CD4-positive, alpha-beta memory T cell (primary cell): ENCODE data around the gene LUM. TPM values are rescaled to one million over a fixed set of nuclear protein-coding genes. Genes with fewer than 3 reads are reported as not detected.

ENCODE experiments used
- CTCF ChIA-PET: fragments of 350-600 bp; sonication (Branson Sonifier 250); formaldehyde crosslinking; loops from one replicate; lab custom pipeline; 2021; ENCODE audit warnings: inconsistent platforms; ENCODE audit not compliant: partially characterized antibody; lab: Charles Lee
- POLR2A ChIA-PET: fragments of 350-600 bp; sonication (Branson Sonifier 250); formaldehyde crosslinking; loops from one replicate; lab custom pipeline; 2021; ENCODE audit not compliant: partially characterized antibody; lab: Charles Lee
- DNase-seq, 5 donors: peaks; one replicate each; pipeline versions ENCODE4 v3.0.0 to v3.0.0-alpha.2; 2020 to 2022; ENCODE audit warnings: mixed read lengths in 1 of 5
- H3K27ac ChIP-seq: one replicate; pipeline ENCODE4 v1.7.0; 2013; ENCODE audit warnings: low read depth, low read length
- H3K27me3 ChIP-seq: 2 replicates; pipeline ENCODE4 v1.7.0; 2013; ENCODE audit warnings: mild to moderate bottlenecking, low read length, moderate library complexity; ENCODE audit not compliant: insufficient read depth
- H3K36me3 ChIP-seq: 2 replicates; pipeline ENCODE4 v1.7.0; 2013; ENCODE audit warnings: mild to moderate bottlenecking, low read length, moderate library complexity; ENCODE audit not compliant: insufficient read depth
- H3K4me1 ChIP-seq: 2 replicates; pipeline ENCODE4 v1.7.0; 2013; ENCODE audit warnings: mild to moderate bottlenecking, low read length, moderate library complexity; ENCODE audit not compliant: insufficient read depth
- H3K4me3 ChIP-seq, 2 donors: one replicate each; pipeline ENCODE4 v1.7.0; 2013; ENCODE audit warnings: low read length in 2 of 2, mild to moderate bottlenecking in 1 of 2
- H3K9me3 ChIP-seq, 2 donors: one replicate each; pipeline ENCODE4 v1.7.0; 2013; ENCODE audit warnings: low read length in 2 of 2, control low read depth in 1 of 2; ENCODE audit not compliant: control insufficient read depth in 1 of 2
- H3K27ac Mint-ChIP-seq, 7 donors: one replicate each; pipeline ENCODE4 v1.8.0; 2020 to 2021; ENCODE audit warnings: mixed read lengths in 7 of 7, mild to moderate bottlenecking in 6 of 7, inconsistent platforms in 3 of 7, moderate library complexity in 3 of 7
- H3K27me3 Mint-ChIP-seq, 2 donors: one replicate each; pipeline ENCODE4 v1.8.0; 2020 to 2021; ENCODE audit warnings: mixed read lengths in 2 of 2
- H3K36me3 Mint-ChIP-seq, 2 donors: one replicate each; pipeline ENCODE4 v1.8.0; 2020 to 2021; ENCODE audit warnings: mixed read lengths in 2 of 2, inconsistent platforms in 1 of 2, mild to moderate bottlenecking in 1 of 2
- H3K4me1 Mint-ChIP-seq, 4 donors: one replicate each; pipeline ENCODE4 v1.8.0; 2020 to 2021; ENCODE audit warnings: mixed read lengths in 4 of 4, mild to moderate bottlenecking in 1 of 4
- H3K4me3 Mint-ChIP-seq, 8 donors: one replicate each; pipeline ENCODE4 v1.8.0; 2020 to 2021; ENCODE audit warnings: mixed read lengths in 8 of 8, mild to moderate bottlenecking in 7 of 8, moderate library complexity in 6 of 8, inconsistent platforms in 3 of 8
- H3K9me3 Mint-ChIP-seq, 8 donors: one replicate each; pipeline ENCODE4 v1.8.0; 2020 to 2021; ENCODE audit warnings: mixed read lengths in 8 of 8, mild to moderate bottlenecking in 5 of 8, inconsistent platforms in 3 of 8, moderate library complexity in 1 of 8
- intact Hi-C: fragments of 100-400 bp; cut with micrococcal nuclease; formaldehyde crosslinking; loops from one replicate; pipeline ENCODE4 v1.15.1; 2023
- polyA plus RNA-seq, 2 donors: library from polyadenylated mRNA; unstranded; fragments of 300-500 nt; fragmentation: Illumina TruSeq; gene quantifications; one replicate each; pipeline ENCODE4 v1.2.3, GENCODE V29; 2021
- total RNA-seq, 2 experiments: library from RNA; stranded (reverse); gene quantifications; one replicate each; pipeline ENCODE4 v1.2.3, GENCODE V29; 2021

LUM gene, protein sequence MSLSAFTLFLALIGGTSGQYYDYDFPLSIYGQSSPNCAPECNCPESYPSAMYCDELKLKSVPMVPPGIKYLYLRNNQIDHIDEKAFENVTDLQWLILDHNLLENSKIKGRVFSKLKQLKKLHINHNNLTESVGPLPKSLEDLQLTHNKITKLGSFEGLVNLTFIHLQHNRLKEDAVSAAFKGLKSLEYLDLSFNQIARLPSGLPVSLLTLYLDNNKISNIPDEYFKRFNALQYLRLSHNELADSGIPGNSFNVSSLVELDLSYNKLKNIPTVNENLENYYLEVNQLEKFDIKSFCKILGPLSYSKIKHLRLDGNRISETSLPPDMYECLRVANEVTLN
- total RNA-seq = not detected
- polyA plus RNA-seq = not detected

DNA sequence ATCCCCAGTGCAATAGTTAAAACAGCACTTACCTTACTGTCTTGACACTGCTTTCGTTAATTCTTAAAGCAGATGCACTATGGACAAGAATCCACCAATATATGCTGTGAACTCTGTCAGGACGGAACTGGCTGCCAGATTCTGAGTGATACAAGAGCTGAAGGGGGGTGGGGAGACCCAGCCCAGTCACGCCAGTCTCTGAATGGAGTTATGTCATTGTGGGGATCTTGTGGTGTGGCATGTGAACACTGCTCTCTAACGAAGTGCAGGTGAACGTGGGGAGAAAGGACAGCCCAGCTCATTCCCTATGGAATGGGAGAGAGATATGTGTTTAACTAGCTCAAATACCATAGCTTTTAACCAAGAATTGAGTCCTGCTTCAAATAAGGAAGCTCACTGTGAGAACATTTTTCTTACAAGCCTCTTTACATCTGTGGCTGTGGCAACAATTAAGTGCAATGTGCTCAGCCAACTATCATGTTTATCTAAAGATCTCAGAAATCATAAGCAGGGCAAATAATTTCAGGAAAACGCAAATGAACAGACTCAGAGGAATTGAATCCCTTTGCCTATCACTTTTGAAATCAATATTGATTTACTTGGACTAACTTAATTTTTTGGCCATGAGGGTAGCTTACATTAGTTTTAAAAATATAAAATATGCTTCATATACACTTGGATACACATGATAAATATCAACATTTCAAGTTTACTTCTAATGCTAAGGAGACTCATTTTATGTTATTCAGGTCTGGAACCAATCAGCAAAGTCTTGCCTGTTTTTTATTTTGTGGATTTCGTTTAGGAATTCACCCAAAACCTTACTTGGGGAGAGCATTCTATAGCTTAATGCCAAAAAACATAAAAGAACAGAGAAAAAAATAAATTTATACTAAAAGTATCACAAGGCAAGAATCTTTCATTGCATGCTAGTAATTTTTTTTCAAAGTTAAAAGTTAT is at the start of gene LUM:
LUM (minus strand) TSS at position 129 of the 960 bp plus-strand sequence. CDS start 2,515 bp downstream, outside the sequence.
- POLR2A ChIA-PET = no interaction called here
- H3K9me3 Mint-ChIP-seq = no peaks in the 10 kb centered on the region
- no peaks in the 10 kb centered on the region for H3K27me3 Mint-ChIP-seq
- Histone ChIP-seq H3K4me1 (no peaks in the 10 kb centered on the region), H3K4me3 (no peak within 1 kb of the TSS), H3K36me3 (no peaks in the 10 kb centered on the region), H3K9me3 (no peaks in the 10 kb centered on the region), H3K27ac (no peak within 1 kb of the TSS), H3K27me3 (no peaks in the 10 kb centered on the region)
- DNase-seq = no peak
- CTCF ChIA-PET = interaction anchor here (0.6 kb wide), 1 partner anchor 12 kb away, joined by 3 read pairs; no protein-coding TSS in a partner anchor
- no peaks in the 10 kb centered on the region for H3K4me1 Mint-ChIP-seq
- no peak within 1 kb of the TSS for H3K4me3 Mint-ChIP-seq
- intact Hi-C loops = no loop called here
- no peaks in the 10 kb centered on the region for H3K36me3 Mint-ChIP-seq
- no peak within 1 kb of the TSS for H3K27ac Mint-ChIP-seq

DNA sequence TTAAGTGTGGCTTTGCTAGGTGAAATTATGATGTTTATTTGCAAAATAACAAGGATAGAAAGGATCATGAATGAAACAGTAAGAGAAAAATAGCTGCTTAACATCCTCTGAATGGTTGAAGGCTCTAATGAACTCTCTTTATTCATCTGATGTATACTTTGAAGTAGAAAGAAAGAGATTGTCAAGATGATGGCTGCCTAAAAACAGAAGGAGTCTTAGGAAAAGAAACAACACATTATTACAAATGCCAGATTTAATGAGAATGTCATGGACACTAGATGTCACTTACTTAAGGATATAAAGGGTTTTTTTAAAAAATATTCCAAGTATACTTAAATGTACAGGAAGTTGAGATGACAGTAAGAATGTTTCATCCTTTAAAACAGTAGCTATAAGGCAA is 49.7 kb upstream of the LUM start:
- no peak overlapping the region for H3K4me3 Mint-ChIP-seq
- POLR2A ChIA-PET = no interaction called here
- no peaks in the 10 kb centered on the region for H3K27me3 ChIP-seq
- no peaks in the 10 kb centered on the region for H3K9me3 ChIP-seq
- H3K36me3 Mint-ChIP-seq = no peaks in the 10 kb centered on the region
- no peaks in the 10 kb centered on the region for H3K27me3 Mint-ChIP-seq
- no peak overlapping the region for H3K4me3 ChIP-seq
- H3K27ac Mint-ChIP-seq = no peak overlapping the region
- H3K36me3 ChIP-seq = no peaks in the 10 kb centered on the region
- peaks cover 0 to 3% (median 0%) of the 10 kb centered on the region in 8 donors for H3K9me3 Mint-ChIP-seq
- DNase-seq = no peak
- intact Hi-C loops = no loop called here
- no peak overlapping the region for H3K27ac ChIP-seq
- H3K4me1 Mint-ChIP-seq = no peaks in the 10 kb centered on the region
- CTCF ChIA-PET = no interaction called here
- H3K4me1 ChIP-seq = no peaks in the 10 kb centered on the region

DNA sequence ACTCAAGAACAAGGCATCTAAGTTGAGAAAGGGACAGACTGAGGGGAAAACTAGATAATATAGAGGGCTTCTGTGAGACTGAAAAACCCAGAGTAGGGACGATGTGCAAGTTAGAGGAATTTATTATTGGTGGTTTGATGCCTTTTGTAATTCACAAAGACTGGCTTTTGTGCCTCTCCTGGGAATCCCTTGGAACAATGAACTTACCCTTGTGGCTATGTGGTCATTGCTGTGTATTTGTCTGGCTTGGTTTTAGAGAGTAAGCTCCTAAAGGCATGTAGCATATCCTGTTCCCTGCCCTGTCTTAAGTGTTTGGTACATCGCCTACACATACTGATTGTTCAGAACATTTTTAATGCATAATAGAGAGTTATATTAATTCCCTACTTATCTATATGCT is 44.7 kb upstream of the LUM start:
- CTCF ChIA-PET = no interaction called here
- DNase-seq = no peak
- Mint-ChIP-seq H3K27me3 (no peaks in the 10 kb centered on the region), H3K4me3 (no peak overlapping the region), H3K36me3 (no peaks in the 10 kb centered on the region), H3K4me1 (no peaks in the 10 kb centered on the region), H3K27ac (no peak overlapping the region), H3K9me3 (peaks cover 0 to 2% (median 0%) of the 10 kb centered on the region in 8 donors)
- Histone ChIP-seq H3K27me3 (no peaks in the 10 kb centered on the region), H3K9me3 (no peaks in the 10 kb centered on the region), H3K27ac (no peak overlapping the region), H3K4me3 (no peak overlapping the region), H3K4me1 (no peaks in the 10 kb centered on the region), H3K36me3 (no peaks in the 10 kb centered on the region)
- POLR2A ChIA-PET = no interaction called here
- intact Hi-C loops = no loop called here

DNA sequence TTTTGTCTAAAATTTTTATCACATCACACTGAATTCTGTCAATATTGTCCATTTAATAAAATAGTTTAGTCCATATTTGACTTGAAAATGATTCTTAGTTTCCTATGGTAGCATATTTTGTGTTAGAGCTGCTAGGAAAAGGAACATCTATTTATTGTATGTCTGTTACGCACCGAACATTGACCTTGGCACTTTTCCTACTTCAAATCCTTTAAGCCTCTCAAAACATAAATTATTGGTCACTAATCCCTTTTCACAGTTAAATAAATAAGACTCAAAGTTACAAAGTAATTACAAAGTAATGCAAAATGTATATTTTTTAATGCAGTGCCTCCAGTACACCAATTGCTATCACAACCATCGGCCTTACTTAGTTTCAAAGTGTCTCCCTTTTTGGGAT is 42.8 kb upstream of the LUM start:
- H3K36me3 Mint-ChIP-seq = no peaks in the 10 kb centered on the region
- peaks cover 0 to 2% of the 10 kb centered on the region in 2 donors for H3K27me3 Mint-ChIP-seq
- Histone ChIP-seq H3K27ac (no peak overlapping the region), H3K9me3 (no peaks in the 10 kb centered on the region), H3K27me3 (no peaks in the 10 kb centered on the region), H3K4me1 (no peaks in the 10 kb centered on the region), H3K36me3 (no peaks in the 10 kb centered on the region), H3K4me3 (no peak overlapping the region)
- DNase-seq = no peak
- ChIA-PET POLR2A (no interaction called here), CTCF (no interaction called here)
- intact Hi-C loops = no loop called here
- no peak overlapping the region for H3K4me3 Mint-ChIP-seq
- no peak overlapping the region for H3K27ac Mint-ChIP-seq
- H3K9me3 Mint-ChIP-seq = peaks cover 0 to 2% (median 0%) of the 10 kb centered on the region in 8 donors
- H3K4me1 Mint-ChIP-seq = no peaks in the 10 kb centered on the region

DNA sequence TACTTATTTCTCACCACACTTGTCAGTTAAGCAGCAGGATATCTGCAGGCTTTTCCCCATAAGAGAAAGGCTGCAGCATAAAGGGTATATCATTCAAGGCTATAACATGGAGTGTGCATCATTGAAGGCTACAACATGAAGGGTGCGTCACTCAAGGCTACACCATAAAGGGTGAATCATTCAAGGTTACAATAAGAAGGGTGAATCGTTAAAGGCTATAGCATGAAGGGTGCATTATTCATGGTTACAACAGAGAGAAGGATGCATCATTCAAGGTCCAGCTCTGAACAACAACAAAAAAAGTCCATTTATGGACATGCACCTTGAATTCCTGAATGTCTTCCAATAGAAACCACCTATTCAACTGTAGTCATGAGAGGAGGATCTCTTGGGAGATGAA is 32.8 kb upstream of the LUM start:
- H3K4me1 Mint-ChIP-seq = no peaks in the 10 kb centered on the region
- POLR2A ChIA-PET = no interaction called here
- CTCF ChIA-PET = no interaction called here

DNA sequence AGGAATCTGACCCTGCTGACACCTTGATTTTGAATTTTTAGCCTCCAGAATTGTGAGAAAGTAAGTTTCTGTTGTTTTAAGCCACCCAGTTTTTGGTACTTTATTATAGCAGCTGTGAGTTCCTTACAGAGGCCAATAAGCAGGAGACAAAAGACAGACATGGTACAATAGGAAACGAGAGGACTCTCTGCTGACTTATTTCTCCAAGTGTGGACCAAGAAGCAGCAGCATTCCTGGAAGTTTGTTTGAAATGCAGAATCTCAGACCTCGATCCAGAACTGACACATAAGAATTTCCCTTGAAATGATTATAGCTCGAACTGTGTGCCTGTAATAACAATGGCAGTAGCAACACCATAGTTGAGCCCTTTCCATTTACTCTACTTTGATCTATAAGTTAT is 31.9 kb upstream of the LUM start:
- Mint-ChIP-seq H3K36me3 (no peaks in the 10 kb centered on the region), H3K27ac (no peak overlapping the region), H3K4me1 (no peaks in the 10 kb centered on the region), H3K27me3 (peaks cover 0 to 5% of the 10 kb centered on the region in 2 donors), H3K9me3 (no peaks in the 10 kb centered on the region), H3K4me3 (no peak overlapping the region)
- H3K4me3 ChIP-seq = no peak overlapping the region
- no peaks in the 10 kb centered on the region for H3K27me3 ChIP-seq
- DNase-seq = no peak
- no peak overlapping the region for H3K27ac ChIP-seq
- CTCF ChIA-PET = no interaction called here
- no peaks in the 10 kb centered on the region for H3K36me3 ChIP-seq
- intact Hi-C loops = no loop called here
- H3K4me1 ChIP-seq = no peaks in the 10 kb centered on the region
- POLR2A ChIA-PET = no interaction called here
- H3K9me3 ChIP-seq = no peaks in the 10 kb centered on the region

More for the DNA sequence above, 32.8 kb upstream of the LUM start:
- H3K27me3 Mint-ChIP-seq = peaks cover 0 to 5% of the 10 kb centered on the region in 2 donors
- H3K27ac Mint-ChIP-seq = no peak overlapping the region
- no peak overlapping the region for H3K4me3 Mint-ChIP-seq
- H3K27me3 ChIP-seq = no peaks in the 10 kb centered on the region
- H3K4me3 ChIP-seq = no peak overlapping the region
- no peaks in the 10 kb centered on the region for H3K9me3 ChIP-seq
- H3K27ac ChIP-seq = no peak overlapping the region
- peaks cover 0 to 2% (median 0%) of the 10 kb centered on the region in 8 donors for H3K9me3 Mint-ChIP-seq
- H3K4me1 ChIP-seq = no peaks in the 10 kb centered on the region
- no peaks in the 10 kb centered on the region for H3K36me3 ChIP-seq
- H3K36me3 Mint-ChIP-seq = no peaks in the 10 kb centered on the region
- intact Hi-C loops = no loop called here
- DNase-seq = no peak

DNA sequence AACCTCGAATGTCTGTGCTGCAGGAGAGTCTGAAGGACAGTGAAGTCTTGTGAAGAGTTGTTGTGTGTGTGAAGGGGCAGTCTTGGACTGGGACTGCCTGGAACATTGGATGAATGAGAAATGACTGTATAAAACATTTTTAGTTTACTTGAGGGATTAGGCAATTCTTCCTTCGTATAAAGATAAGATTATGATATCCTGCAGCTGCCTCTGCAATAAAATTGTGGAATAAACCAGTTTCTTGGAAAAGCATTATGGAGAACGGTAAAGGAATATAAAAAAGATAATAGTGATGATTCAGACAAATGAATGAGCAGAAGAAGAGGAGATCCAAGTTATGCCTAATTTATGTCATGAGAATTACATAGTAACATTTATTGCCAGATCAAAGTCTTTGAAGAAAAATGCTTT is 30.9 kb upstream of the LUM start:
- peaks cover 0 to 5% of the 10 kb centered on the region in 2 donors for H3K27me3 Mint-ChIP-seq
- no peaks in the 10 kb centered on the region for H3K36me3 ChIP-seq
- no peaks in the 10 kb centered on the region for H3K4me1 Mint-ChIP-seq
- no peaks in the 10 kb centered on the region for H3K4me1 ChIP-seq
- ChIA-PET CTCF (no interaction called here), POLR2A (no interaction called here)
- no peak overlapping the region for H3K27ac ChIP-seq
- H3K9me3 ChIP-seq = no peaks in the 10 kb centered on the region
- H3K9me3 Mint-ChIP-seq = peaks cover 0 to under 1% (median 0%) of the 10 kb centered on the region in 8 donors
- no peak overlapping the region for H3K4me3 Mint-ChIP-seq
- no peak for DNase-seq
- H3K27me3 ChIP-seq = no peaks in the 10 kb centered on the region
- intact Hi-C loops = no loop called here
- H3K4me3 ChIP-seq = no peak overlapping the region
- H3K36me3 Mint-ChIP-seq = no peaks in the 10 kb centered on the region
- no peak overlapping the region for H3K27ac Mint-ChIP-seq
